Measurements from ENCODE around the gene KIF11. TPM values are rescaled to one million over a fixed set of nuclear protein-coding genes. Genes with fewer than 3 reads are reported as not detected.

Gene KIF11
- total RNA-seq, 1 experiment from 2014 or later = 15.1 TPM

DNA sequence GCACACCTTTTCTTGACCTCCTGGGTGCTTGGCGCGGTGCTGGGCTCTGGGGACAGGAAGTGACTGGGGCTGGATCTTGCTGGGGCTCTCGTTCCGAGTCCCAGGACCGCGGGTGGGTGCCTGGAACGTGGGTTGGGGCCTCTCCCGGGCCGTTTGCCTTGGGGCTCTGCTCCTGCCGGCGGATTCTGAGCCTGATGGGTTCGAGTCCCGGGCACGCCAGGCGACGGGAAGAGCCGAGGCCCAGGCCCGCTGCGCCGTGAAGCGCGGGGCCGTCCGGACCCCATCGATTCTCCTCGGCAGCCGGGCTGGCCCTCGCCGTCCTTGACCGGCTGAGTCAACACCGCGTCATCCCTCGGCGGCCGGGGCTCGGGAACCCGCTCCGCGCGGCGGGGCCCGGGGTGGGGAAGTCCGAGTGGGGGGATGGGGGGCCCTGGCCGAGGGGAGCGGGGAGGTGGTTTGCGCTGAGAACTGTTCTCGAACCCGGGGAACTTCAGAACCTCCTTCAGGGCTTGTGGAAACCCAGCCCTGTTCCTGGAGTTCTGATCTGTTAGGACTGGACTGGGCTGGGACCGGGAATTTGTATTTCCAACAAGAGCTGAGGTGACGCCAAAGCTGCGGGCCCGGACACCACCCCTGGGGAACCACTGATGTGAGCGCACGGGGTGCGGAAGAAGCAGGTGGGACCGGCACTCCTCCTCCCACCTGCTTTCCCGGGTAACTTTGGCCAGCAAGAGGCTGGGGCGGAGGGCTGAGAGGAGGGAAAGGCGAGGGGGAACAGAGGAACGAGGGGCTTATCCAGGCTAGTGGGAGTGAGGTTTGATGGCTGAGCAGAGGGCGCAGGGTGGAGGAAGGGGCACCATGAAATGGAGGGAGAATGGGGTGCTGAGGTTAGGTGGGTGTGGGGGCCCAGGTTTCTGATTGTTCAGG lies 103.0 kb downstream of the KIF11 start:
- DNase-seq (ENCODE audit: low read depth) = peak; percentile 33
- in situ Hi-C loops (cut with HindIII; ENCODE audit: low pct_unique_long_range_greater_than_20kb, low sequenced_read_pairs) = no loop called here

DNA sequence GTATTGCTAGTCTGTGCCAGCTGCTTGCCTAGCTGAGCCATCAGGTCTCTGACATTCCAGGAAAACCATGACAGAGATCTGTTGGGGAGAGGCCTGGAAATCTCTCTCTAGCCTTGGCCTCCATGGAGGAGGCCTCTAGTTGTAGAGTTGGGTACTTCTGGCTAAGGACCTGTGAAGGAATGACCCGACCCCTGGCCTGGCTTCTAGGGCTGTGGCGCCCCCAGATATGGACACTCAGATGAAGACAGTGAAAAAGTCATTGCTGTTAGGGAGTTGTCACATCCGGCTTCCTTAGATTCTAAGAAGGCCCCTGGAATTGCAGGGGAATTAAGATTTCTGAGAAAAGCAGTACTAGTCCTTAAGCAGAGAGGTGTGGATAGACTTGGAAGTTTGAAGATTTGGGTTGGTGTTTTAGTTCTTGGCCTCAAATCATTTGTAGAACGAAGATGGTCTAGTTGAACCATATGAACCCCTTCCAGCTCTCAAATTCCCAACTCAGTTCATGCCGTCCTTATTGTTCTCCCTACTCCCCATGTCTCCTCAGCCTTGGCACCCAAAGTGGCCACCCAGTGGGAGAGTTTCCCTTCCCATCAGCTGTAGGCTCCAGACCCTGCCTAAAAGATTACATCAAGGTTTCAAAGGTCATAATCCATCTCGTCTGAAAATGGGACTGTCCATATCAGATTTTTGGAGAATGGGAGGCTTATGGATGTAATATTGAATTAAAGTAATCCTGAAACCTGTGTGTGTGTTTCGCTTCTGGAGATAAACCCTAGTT lies 103.9 kb downstream of the KIF11 start:
- DNase-seq (ENCODE audit: low read depth) = peak; percentile 34

DNA sequence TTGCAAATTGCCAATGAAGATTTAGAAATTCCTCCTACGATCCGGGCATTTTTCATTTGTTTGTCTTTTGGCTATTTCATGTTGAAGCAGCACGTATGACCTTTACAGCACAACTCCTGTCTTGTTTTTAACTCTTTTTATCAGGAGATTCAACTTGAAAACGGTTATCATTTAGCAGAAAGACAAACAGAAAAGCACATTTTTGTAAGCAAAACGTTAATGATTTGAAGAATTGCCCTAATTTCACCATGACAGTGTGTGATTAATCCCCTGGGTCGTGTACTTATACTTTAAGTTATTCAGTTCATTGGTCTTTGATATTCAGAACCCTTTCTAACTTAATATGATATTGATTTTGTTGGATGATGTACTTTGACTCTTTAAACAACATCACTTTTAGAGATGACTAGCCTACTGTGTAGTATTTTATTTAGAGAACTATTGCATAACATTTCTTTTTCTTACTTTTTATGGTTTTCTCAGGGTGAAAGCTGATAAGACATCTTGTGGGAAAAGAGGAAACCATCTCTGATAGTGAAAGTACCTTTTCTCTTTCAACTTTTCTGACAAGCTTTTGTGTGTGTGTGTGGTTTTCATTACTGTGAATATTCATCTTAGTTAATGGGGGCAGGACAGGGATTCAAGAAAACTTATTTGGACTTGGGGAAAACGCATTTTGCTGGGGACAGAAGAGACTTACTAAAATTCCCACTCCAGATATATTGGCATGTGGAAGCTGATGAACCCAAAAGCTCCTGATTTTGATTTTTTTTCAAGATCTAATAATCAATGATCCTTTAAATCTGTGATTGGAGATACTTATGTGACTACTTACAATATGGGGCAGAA lies 105.0 kb downstream of the KIF11 start:
- DNase-seq (ENCODE audit: low read depth) = peak; percentile 47
- in situ Hi-C loops (cut with HindIII; ENCODE audit: low pct_unique_long_range_greater_than_20kb, low sequenced_read_pairs) = no loop called here

More for the DNA sequence above, 103.9 kb downstream of the KIF11 start:
- in situ Hi-C loops (cut with HindIII; ENCODE audit: low pct_unique_long_range_greater_than_20kb, low sequenced_read_pairs) = no loop called here

DNA sequence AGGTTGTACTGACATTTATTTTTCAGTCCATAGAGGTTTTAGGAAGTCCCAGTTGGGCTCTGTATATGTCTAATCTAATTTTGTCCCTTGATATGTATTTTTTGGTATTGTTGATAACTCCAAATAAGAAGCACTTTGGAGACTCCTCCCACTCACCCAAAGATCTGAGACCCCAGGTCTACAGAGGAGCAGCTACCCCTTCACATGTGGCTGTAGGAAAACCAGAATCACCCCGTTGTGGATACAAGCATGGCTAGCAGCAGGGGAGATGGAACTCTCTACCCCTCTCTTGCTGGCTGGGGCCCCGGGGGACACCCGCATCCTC lies 106.2 kb downstream of the KIF11 start:
- in situ Hi-C loops (cut with HindIII; ENCODE audit: low pct_unique_long_range_greater_than_20kb, low sequenced_read_pairs) = no loop called here
- DNase-seq (ENCODE audit: low read depth) = no peak

DNA sequence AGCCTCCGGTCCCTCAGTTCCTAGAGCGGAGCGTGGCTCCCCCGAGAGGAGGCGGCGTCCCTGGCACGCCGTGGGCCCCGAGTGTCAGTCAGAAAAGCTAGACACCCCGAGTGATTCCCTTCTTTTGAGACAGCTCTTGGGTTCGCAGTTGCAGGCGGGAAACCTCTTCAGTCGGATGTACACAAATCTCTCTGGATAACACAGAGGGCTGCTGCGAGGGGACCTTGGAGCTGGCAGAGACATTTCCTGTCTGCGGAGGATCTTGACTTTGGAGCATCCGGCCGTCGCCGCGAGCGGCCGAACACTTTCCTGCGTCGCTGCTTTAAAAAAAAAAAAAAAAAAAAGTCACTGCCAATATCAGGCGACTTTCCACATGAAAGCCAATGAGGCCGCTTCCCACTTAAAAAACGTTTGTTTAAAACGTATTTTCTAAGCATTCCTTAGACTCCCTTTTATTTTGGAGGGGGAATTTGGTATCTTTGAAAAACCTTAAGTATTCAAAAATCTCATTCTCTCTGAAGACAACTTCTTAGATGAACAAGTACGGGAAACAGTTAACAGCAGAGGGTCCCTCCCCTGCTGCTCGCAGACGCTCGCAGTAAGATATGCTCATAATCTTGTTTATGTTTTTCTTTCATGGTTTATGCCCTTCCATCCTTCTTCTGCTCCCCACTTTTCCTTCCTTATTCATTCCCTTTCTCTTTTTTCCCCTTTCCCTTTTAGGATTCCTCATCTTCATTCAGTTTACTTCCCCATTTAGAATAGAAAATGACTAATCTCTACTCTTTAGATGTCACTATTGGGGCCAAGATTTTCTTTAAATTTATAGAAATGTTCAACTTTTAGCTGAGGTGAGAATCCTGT lies 106.8 kb downstream of the KIF11 start:
- in situ Hi-C loops (cut with HindIII; ENCODE audit: low pct_unique_long_range_greater_than_20kb, low sequenced_read_pairs) = no loop called here
- peak; percentile 60 for DNase-seq (ENCODE audit: low read depth)

DNA sequence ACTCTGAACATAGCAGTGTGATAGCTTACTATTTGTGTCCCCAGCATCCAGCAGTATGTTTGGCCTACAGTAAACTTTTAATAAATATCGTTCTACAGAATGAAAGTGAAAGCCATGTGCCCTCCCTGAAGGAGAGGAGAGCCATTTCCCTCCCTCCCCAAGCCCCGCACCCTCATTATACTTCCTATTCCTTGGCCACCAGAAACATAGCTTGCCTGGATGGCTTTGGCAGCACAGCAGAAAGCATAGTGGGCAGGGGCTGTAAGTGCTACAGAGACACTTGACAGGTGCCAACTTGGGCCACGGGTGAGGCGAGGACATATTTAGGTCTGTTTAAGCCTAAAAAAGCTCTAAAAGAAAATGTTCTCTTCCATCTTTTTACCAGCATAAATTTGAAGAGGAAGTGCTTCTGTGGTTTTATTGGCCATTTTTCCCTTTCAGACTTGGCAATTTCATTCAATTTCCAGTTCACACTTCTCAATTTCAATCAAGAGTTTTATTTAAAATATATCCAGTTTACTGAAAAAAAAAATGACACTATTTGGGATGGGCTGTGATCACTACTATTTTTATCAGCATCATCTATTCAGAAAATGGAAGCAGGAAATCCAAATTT lies 109.5 kb downstream of the KIF11 start:
- in situ Hi-C loops (cut with HindIII; ENCODE audit: low pct_unique_long_range_greater_than_20kb, low sequenced_read_pairs) = no loop called here
- DNase-seq (ENCODE audit: low read depth) = no peak

Other genes starting within 250 kb of the KIF11 start
- gene IDE, start 19.0 kb upstream of the KIF11 start, total RNA-seq (2014; rRNA removed; shearing (Covaris generic); ENCODE audit: low replicate concordance) = 20.5 and 31.1 TPM in 2 replicates
- 0.64 and 3.3 TPM in 2 replicates for gene HHEX, start 96.8 kb downstream of the KIF11 start, total RNA-seq (2014; rRNA removed; shearing (Covaris generic); ENCODE audit: low replicate concordance)